NCI-H2107 (cell line): ENCODE data around the gene IL22RA2.

Experiments used
- DNase-seq: peaks from one replicate; lab custom pipeline; 2025; lab: John Stamatoyannopoulos, UW

Gene IL22RA2

DNA sequence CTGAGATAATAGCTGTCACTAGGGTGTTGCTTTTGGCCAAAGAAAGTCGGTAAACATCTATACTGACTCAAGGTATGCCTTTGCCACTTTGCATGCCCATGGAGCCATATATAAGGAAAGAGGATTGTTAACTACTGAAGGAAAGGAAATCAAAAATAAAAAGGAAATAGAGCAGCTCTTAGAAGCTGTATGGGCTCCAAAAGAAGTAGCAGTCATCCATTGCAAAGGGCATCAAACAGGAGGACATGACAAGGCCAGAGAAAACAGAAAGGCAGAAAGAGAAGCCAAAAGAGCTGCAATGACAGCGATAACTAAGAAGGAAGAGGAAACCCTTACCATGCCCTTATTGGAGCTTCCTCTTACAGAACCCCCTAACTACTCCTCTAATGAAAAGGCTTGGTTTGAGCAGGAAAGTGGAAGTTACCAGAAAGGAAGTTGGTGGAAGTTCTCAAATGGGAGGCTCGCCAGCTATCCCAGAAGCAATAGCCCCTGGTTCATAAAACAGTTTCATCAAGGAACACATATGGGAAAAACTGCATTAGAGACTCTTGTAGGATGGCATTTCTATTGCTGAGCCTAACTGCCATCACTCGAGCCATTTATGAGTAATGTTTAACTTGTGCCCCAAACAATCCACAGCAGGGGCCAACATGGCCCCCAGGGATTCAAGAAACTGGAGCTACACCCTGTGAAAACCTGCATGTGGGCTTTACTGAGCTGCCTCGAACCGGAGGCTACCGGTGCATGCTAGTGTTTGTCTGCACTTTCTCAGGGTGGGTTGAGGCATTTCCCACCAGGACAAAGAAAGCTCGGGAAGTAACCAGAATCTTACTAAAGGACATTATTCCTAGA lies 7.0 kb downstream of the IL22RA2 start:
- no peak for DNase-seq

DNA sequence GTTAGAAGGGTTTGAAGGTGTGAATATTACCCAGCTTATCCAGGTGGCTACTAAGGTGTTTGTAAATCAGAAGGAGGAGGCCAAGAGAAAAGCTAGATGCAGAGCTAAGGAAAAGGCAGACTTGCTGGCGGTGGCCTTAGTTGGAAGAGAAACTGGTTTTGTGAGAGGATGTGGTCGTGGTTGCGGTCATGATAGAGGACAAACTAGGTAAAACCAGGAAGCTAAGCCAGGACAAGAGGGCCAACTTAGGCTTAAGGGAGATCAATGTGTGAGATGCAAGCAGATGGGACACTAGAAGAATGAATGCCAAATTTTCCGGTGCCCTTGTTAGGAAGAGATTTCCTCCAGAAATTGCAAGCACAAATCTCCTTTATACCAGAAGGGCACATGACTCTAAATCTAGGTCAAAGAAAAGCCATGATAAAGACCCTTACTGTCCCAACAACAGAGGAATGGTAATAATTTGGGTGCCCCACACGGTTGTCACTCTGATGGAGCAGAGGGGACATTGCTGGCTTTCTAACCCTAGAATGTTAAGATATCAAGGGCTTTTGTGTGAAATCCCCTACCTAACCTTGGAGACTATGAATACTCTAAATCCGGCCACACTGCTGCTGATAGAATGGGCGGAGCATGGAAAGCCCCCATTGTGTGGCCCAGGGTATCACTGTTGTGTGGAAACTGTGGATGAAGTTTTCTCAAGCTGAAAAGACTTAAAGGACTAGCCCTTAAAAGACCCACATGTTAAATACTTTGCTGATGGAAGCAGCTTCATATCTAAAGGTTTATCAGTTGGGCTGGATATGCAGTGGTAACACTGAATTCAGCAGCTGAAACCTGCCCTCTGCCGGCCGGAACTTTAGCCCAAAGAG lies 7.8 kb downstream of the IL22RA2 start:
- no peak for DNase-seq

DNA sequence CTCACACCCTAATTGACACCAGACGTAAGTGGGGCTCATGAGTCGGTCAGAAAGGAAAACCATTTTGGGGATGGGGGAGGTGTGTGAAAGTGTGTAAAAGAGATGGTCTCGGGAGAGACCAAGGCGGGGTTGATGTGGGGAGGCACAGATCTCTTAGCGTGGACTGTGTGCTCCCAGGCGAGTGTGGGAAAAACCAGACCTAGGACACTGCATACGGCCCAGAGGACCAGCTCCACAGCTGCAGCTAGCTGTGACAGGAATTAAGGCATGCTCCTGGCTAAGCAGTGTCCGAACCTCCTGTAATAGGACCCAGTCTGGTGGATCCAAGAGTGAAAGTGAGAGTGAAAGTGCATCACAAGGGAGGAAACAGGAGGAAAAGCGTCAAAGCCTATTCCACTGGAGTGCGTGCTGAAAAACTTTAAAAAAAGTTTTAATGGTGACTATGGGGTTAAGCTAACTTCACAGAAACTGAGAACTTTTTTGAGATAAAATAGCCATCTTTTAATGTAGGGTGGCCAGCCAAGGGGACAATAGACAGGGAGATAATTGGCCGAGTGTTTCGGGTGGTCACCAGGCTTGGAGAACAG lies 9.6 kb downstream of the IL22RA2 start:
- DNase-seq: no peak

DNA sequence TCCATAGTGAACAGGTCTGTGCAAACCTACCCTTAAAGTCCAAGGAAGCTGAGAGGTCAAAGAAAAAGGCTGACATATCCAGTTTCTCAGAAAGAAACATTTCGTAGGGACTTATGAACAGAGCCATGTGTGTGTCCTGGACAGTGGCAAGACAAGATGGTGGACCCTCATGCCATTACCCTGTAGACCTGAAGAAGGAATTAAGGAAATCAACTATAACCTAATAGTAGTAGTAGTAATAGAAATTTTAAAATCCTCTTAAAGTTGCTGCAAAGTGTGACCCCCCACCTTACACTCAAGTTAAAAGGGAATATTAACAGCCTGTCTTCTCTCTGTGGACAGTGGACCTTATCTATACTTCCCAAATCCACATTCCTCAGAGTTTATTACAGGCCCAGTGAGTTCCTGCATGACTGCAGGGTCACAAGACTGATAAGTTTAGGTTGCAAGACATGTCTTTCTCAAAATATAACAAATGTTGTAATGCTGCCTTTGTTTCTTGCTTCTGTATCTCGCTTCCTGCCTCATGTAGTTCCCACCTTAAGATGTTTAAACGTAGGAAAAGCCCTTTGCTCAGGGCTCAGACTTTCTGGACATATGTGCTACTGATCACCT lies 10.6 kb downstream of the IL22RA2 start:
- no peak for DNase-seq

DNA sequence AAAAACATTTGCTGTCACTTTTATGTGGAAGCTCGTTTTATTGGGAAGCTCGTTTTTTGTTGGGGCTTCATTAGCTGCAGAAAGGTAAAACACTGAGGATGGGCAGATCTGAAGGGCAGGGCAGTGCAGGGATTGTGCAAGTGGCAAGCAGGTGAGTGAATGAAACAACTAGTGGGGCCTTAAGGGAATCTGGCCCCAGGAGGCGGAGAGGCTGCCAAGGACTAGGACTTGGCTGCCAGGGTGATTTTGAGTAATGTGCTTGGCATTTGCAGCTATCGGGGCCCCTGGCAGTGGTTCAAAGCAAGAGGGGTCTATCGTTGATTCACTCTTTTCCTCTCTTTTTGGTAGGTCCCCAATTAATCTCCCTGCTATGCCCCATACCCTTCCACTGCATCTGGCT lies 11.5 kb downstream of the IL22RA2 start:
- DNase-seq: no peak

DNA sequence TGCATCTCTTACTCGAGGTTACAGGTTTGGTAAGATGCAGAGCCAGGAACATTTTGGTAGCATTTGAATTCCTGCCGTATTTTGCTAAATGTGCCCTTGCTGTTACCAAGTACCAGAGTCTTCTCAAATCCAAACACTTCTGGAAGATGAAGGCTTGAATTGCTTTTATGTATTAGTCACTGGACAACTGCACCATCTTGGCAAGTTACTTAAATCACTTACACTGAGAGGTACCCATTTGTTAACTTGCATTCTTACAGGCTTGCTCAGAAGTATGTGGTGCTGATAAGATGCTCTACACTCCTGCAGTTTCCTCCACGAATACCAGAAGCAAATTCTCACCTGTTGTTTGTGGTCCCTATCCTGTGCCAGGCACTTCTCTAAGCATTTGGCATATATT lies 12.7 kb downstream of the IL22RA2 start:
- no peak for DNase-seq

DNA sequence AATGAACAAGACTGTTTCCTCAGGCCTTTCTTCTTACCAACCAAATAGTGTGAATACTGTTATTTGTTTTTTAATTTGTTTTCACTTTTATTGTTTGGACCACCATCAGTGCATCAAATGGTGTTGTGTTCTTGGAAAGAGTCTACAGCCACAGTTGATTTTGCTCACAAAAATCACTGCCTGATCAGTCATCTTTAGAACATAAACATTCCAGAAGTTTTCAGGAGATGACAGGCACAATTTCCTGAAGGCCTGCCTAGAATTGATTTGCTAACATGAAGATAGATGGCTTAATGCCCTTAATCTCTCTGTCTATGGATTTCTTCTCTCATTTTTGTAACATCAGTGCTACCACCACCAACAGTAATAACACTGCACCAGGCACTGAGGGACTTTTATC lies 13.5 kb downstream of the IL22RA2 start:
- no peak for DNase-seq

DNA sequence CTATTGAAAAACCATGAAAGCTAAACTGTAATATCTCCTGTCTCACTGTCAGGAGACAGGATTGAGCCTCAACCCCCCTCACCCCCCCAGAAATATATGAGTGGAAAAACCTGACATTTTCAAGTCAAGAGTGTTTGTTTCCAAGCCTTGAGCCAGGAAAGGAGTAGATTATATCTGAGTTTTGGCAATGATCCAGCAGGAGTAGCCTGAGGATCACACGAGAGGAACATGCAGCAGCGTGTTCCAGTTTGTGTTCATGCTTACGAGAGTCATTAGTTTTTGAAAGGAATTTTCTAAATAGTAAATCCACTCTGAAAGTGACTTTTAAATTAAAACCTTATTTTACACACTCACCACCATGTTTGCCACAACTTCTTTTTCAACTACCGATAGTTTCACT lies 15.8 kb downstream of the IL22RA2 start:
- no peak for DNase-seq

DNA sequence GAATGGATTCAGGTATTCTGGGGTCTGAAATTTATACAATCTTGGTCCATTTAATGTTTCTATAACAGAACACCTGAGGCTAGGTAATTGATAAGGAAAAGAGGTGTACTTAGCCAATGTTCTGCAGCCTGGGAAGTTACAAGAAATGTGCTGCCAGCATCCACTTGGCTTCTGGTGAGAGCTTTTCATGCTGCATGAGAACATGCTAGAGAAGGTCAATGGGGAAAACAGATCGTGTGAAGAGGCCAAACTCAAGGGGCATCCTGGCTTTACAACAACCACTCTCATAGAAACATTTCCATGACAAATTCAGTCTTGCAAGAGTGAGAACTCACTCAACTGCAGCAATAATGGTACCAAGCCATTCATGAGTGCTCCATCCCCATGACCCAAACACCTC lies 16.8 kb downstream of the IL22RA2 start:
- no peak for DNase-seq

DNA sequence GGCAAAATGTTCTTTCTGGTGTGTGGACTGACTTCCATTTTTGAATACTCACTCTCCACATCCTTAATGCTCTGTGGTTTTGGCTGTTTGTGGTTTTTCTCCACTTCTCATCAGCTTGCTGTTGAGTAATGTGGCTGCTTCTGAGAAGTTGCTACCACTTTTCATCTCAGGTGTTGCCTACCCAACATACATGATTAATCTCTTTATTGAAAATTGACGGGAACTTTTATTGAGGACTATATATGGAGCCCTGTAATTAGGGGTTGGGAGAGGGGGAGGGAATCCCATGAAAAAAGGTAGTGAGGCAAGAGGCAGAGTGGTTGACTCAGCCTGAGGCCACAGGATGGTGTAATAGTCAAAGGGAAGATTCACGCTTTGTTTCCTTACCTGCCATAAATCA lies 17.6 kb downstream of the IL22RA2 start:
- DNase-seq: no peak

DNA sequence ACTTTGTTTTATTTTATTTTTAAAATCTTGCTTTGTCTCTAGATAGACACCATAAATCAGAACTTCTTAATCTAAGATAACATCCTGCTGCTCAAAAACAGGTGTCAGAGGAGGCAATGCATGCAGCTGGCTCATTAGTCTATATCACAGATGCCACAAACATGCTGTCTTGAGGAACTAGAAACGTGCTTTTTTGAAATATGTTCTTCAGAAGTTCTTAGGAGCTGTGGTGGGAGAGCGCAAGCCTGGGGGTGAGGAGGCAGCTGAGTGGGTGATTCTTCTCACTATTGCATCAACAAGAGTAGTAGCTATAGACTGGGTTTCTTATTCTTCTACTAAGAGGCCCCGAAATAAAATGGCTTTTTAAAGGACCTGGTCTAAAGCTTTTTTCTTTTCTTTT lies 23.4 kb downstream of the IL22RA2 start:
- DNase-seq: no peak

DNA sequence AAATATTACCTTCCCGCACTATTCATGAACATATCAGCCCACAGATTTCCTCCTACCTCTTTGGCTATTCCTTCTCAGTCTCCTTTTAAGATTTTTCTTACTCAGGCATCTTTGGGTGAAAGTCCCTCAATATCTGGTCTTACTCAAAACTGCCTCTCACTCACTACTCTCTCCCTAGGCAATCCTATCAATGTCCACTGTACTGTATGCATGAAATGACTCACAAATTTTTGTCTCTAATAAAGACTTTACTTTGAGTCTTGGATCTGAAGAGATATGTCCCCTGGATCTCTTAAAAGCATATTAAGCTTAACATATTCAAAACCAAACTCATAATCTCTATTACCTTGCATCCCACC lies 24.4 kb downstream of the IL22RA2 start:
- DNase-seq: no peak

DNA sequence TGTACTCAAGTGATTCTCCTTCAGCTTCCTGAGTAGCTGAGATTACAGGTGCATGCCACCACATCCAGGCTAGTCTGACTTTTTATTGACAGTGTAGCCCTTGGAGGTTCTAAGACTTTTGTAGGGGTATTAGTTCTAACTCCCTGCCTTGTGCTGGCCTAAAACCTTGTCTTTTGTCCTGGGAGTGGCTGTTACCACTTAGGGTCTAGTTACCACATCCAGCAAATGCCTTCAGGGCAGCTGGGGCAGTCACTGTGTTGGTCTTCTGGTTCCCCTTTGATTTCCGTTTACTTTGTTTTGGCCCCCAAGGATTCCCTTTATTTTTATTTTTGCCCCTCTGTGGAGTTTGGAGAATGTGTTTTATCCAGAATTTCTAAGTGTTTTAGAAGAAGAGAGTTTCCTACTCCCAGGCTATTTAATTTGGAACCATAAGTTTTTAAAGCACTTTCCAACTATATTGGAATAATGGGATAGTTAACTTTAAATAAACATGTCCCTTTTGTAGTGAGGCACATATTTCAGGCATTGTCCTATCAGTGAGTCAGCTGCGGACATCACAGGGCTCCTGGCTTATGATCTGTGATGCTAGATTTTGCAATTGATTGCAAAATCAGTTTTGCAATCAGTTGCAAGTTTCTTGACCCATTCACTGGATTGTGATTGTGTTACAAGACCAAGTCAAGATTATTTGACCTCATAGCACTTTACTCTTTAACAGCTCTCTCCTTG lies 25.0 kb downstream of the IL22RA2 start:
- DNase-seq: no peak

DNA sequence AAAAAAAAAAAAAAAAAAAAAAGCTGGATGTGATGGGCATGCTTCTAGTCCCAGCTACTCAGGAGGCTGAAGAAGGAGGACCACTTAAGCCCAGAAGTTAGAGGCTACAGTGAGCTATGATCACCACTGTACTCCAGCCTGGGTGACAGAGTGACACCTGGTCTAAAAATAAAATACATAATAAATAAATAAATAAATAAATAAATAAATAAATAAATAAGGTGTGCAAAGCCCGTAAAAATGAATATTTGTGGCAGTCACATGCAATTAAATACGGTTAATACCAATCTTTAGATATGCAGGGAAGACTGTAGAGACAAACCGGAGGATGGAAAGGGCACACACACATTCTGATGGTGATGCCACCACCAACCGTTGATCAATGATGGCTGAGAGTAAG lies 26.2 kb downstream of the IL22RA2 start:
- DNase-seq: no peak

DNA sequence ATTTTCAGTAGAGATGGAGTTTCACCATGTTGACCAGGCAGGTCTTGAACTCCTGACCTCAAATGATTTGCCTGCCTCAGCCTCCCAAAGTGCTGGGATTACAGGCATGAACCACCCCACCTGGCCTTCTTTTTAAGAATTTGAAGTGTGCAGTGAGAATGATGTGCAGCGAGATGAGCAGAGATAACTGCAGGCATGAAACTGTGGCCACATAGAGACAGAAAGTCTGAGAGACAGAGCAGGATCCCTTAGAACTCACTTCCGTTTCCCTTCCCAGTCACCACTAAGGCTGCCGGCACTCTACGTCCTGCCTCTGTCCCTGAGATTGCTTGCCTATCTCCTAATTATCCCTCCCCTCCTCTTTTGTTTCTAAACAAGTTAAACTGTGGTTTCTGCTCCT lies 27.2 kb downstream of the IL22RA2 start:
- DNase-seq: no peak

DNA sequence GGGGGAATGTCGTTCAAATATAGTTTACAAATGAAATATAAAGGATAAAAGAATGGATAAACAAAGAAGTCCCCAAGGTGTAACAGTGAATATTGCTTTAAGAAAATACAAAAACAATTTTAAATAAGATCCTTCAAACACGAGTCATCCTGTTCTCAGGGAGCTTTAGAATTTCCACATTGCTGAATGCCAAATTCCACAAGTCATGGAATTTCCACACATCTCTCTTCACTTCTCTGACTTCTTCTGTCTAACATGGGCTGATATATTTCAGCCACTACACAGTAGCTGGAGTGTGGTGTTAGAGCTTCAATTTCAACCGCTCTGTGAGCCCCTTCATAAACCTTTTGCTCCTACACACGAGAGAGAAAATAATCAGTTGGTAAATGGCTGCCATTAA lies 28.0 kb downstream of the IL22RA2 start:
- DNase-seq: no peak

DNA sequence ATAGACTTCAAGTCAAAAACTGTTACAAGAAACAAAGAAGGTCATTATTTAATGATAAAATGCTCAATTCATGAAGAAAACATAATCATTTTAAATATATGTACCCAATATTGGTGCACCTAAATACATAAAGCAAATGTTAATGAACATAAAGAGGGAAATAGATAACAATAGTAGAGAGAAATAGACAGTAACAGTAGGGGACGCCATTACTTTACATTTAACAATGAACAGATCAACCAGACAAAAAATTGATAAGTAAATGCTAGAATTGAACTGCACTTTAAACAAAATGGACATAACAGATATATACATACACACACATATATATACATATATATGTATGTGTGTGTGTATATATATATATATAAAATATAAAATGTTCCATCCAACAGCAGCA lies 37.4 kb downstream of the IL22RA2 start:
- DNase-seq: no peak

DNA sequence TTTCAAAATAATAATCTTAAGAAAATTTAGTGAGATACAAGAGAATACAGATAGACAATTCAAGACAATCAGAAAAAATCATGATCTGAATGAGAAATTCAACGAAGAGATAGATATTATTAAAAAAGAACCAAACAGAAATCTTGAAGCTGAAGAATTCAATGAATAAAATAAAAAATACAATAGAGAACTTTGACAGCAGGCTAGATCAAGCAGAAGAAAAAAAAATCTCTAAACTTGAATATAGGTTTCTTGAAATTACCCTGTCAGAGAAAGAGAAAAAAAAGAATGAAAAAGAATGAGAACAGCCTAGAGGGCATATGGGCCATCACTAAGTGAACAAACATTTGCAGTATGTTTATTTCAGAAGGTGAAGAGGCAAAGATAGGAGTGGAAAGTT lies 39.0 kb downstream of the IL22RA2 start:
- DNase-seq: no peak

DNA sequence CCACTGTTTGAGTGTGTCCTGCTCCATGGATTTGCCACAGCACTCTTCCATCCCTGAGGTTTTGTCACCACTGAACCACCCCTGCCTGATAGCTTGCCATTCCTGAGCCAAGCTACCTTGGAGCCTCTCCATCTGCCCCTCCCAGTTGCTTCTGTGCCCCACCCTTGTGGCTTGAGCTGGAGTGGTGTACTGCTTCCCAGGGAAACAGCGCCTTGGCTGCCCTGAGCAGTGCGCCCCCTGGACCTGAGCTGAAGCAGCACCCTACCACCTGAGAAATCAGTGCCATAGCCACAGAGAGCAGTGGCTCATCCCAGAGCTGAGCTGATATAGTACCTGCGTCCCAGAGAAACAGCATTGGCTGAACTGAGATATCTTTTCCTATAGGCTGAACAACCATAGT lies 40.3 kb downstream of the IL22RA2 start:
- no peak for DNase-seq

DNA sequence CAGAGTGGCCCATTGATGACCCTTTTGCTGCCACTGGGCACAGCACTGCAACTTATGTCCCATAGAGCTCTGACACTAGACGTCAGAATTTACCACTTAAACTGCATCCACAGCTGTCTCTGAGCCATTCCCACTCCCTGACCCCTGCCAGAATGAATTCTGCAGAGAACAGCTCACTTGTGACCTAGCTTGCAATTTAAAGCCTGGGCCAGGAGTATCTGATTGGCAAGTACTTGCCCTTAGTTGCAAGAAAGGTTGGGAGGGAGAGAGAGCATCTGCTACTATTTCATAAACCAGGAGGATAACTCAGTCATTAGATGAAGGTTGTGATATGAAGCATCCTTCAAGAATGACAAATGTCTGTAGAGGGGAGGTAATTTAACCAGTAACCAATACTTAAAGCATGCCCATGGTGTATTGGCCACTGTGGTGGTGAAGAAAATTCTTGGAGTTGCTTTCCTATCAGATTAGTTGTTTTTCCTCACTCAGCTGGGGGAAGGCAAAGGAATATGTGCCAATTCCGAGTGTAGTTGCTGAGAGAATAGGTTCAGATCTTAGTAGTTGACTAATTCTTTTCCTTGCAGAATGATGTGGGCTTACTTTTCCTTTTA lies 46.5 kb downstream of the IL22RA2 start:
- DNase-seq: no peak

DNA sequence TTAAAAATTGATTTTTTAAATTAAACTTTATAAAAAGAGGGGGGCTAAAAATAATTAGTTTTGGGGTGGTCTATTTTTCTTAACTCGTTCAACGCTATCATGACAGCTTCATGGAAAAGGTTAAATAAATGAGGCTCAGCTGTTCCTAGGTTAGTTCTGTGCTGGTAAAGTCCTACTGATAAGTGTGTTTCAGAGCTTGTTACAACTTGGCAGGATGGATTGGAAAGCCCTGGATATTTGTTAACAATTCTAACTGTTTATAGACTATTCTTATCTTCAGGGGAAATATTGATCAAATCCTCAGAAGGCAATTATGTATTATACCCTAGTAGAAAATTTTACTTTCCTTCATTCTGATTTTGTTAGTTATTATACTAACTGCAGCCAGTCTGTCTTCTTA lies 50.4 kb downstream of the IL22RA2 start:
- DNase-seq: no peak

DNA sequence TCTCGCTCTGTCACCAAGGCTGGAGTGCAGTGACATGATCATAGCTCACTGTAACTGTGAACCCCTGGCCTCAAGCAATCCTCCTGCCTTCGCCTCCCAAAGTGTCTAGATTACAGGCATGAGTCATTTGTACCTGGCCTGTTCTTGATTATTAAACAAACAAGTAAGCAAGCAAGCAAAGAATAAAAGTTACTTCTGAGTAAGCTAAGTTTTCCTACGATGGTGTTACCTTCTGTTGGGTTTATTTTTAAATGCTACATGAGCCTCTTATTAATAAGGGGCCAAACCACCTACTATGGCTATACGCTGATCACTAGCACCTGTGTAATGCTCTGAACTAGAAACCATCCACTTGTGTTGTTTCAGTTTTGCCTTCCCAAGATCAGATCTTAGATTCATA lies 50.8 kb downstream of the IL22RA2 start:
- no peak for DNase-seq
